MM.1S (cell line): ENCODE measurements around the gene ZNF222.

Experiments
- DNase-seq: peaks from one replicate; pipeline ENCODE4 v3.0.0-alpha.2; 2015
- H2AFZ ChIP-seq: fragments of 300-600 bp; sonication (generic); 2 replicates; pipeline ENCODE4 v1.6.0; 2016; ENCODE audit warnings: antibody characterized with exemption, low read length
- H3F3A ChIP-seq: fragments of 300-600 bp; sonication (generic); 2 replicates; pipeline ENCODE4 v1.6.1; 2016; ENCODE audit warnings: mild to moderate bottlenecking, antibody characterized with exemption, low read length, moderate library complexity, mixed read lengths; ENCODE audit not compliant: insufficient read depth
- H3K27ac ChIP-seq: fragments of 300-600 bp; sonication (generic); 2 replicates; pipeline ENCODE4 v1.5.1; 2016; ENCODE audit warnings: mild to moderate bottlenecking, low read length
- H3K27me3 ChIP-seq: fragments of 300-600 bp; sonication (generic); replicated peaks from 2 replicates; pipeline ENCODE4 v1.6.0; 2016; ENCODE audit warnings: low read length; ENCODE audit not compliant: insufficient read depth
- H3K36me3 ChIP-seq: fragments of 300-600 bp; sonication (generic); replicated peaks from 2 replicates; pipeline ENCODE4 v1.6.1; 2016; ENCODE audit warnings: mild to moderate bottlenecking, low read length, mixed read lengths; ENCODE audit not compliant: insufficient read depth
- H3K4me1 ChIP-seq: fragments of 300-600 bp; sonication (generic); 2 replicates; pipeline ENCODE4 v1.6.1; 2016; ENCODE audit warnings: low read length, mixed read lengths
- H3K4me2 ChIP-seq: fragments of 300-600 bp; sonication (generic); 2 replicates; pipeline ENCODE4 v1.6.0; 2016; ENCODE audit warnings: low read depth, low read length
- H3K4me3 ChIP-seq: fragments of 300-600 bp; sonication (generic); 2 replicates; pipeline ENCODE4 v1.5.1; 2016; ENCODE audit warnings: low read length, mixed read lengths
- H3K79me2 ChIP-seq: fragments of 300-600 bp; sonication (generic); 2 replicates; pipeline ENCODE4 v1.6.1; 2016; ENCODE audit warnings: mixed run types, low read length, mixed read lengths
- H3K9ac ChIP-seq: fragments of 300-600 bp; sonication (generic); 2 replicates; pipeline ENCODE4 v1.6.1; 2016; ENCODE audit warnings: low read length, mixed read lengths
- H3K9me2 ChIP-seq: fragments of 300-600 bp; sonication (generic); replicated peaks from 2 replicates; pipeline ENCODE4 v1.6.1; 2016; ENCODE audit warnings: mild to moderate bottlenecking, low read length, mixed read lengths; ENCODE audit not compliant: insufficient read depth
- H3K9me3 ChIP-seq: fragments of 300-600 bp; sonication (generic); replicated peaks from 2 replicates; pipeline ENCODE4 v1.6.1; 2016; ENCODE audit warnings: mild to moderate bottlenecking, low read length, mixed read lengths; ENCODE audit not compliant: insufficient read depth
- H4K20me1 ChIP-seq: fragments of 300-600 bp; sonication (generic); 2 replicates; pipeline ENCODE4 v1.6.1; 2016; ENCODE audit warnings: mild to moderate bottlenecking, low read length, moderate library complexity, mixed read lengths; ENCODE audit not compliant: insufficient read depth
- CTCF ChIP-seq: fragments of 300-600 bp; sonication (generic); IDR thresholded peaks from 2 replicates; pipeline ENCODE4 v1.5.1; 2016; ENCODE audit warnings: antibody characterized with exemption, low read length, mixed read lengths
- EZH2 ChIP-seq: fragments of 300-600 bp; sonication (generic); optimal IDR thresholded peaks from 2 replicates; pipeline ENCODE3; 2017; ENCODE audit warnings: low read depth, mild to moderate bottlenecking, antibody characterized with exemption, low read length, mixed read lengths
- EZH2phosphoT487 ChIP-seq: fragments of 300-600 bp; sonication (generic); IDR thresholded peaks from 2 replicates; pipeline ENCODE4 v1.6.1; 2018; ENCODE audit warnings: antibody characterized with exemption, low read length

ZNF222 gene

GRCh38 chr19:44019498-44019897 lies 5.7 kb upstream of the ZNF222 start:
- Histone ChIP-seq H3K27ac (no peak overlapping the region), H3K4me1 (no peaks in the 10 kb centered on the region), H3K9ac (no peak overlapping the region), H3F3A (no peaks in the 10 kb centered on the region), H2AFZ (no peak overlapping the region), H3K9me3 (no peaks in the 10 kb centered on the region), H3K79me2 (no peaks in the 10 kb centered on the region), H3K9me2 (no peaks in the 10 kb centered on the region), H3K27me3 (no peaks in the 10 kb centered on the region), H3K4me3 (no peak overlapping the region), H3K4me2 (no peak overlapping the region), H4K20me1 (no peaks in the 10 kb centered on the region), H3K36me3 (no peaks in the 10 kb centered on the region)
- no peak for TF ChIP-seq EZH2
- TF ChIP-seq EZH2phosphoT487 = no peak
- no peak for TF ChIP-seq CTCF
- no peak for DNase-seq

- no peak overlapping the region for H2AFZ ChIP-seq
- DNase-seq = no peak
- H3K27me3 ChIP-seq = no peaks in the 10 kb centered on the region
- H3K79me2 ChIP-seq = no peaks in the 10 kb centered on the region
- no peak overlapping the region for H3K4me2 ChIP-seq
- H3K36me3 ChIP-seq = no peaks in the 10 kb centered on the region
- H4K20me1 ChIP-seq = no peaks in the 10 kb centered on the region
- no peaks in the 10 kb centered on the region for H3K9me3 ChIP-seq
- H3K9ac ChIP-seq = no peak overlapping the region
- H3K9me2 ChIP-seq = no peaks in the 10 kb centered on the region
- no peaks in the 10 kb centered on the region for H3K4me1 ChIP-seq
- no peak overlapping the region for H3K4me3 ChIP-seq
- H3K27ac ChIP-seq = no peak overlapping the region
- TF ChIP-seq CTCF (no peak), EZH2phosphoT487 (no peak), EZH2 (no peak)
- no peaks in the 10 kb centered on the region for H3F3A ChIP-seq
These were observed 4.0 kb upstream of the ZNF222 start for GRCh38 chr19:44021221-44021620.

GRCh38 chr19:44024900-44025216 lies 321 bp upstream of the ZNF222 start:
- no peaks in the 10 kb centered on the region for H3K9me2 ChIP-seq
- H3K79me2 ChIP-seq = no peaks in the 10 kb centered on the region
- H4K20me1 ChIP-seq = no peaks in the 10 kb centered on the region
- TF ChIP-seq CTCF = no peak
- TF ChIP-seq EZH2 = no peak
- no peak for TF ChIP-seq EZH2phosphoT487
- H3F3A ChIP-seq = no peaks in the 10 kb centered on the region
- H3K4me3 ChIP-seq = peak overlapping the region; percentile 77
- no peaks in the 10 kb centered on the region for H3K27me3 ChIP-seq
- no peaks in the 10 kb centered on the region for H3K36me3 ChIP-seq
- peak overlapping the region; percentile 53 for H3K4me2 ChIP-seq
- H3K9ac ChIP-seq = no peak overlapping the region
- H3K9me3 ChIP-seq = no peaks in the 10 kb centered on the region
- no peak overlapping the region for H3K27ac ChIP-seq
- H2AFZ ChIP-seq = peak overlapping the region; percentile 95
- no peaks in the 10 kb centered on the region for H3K4me1 ChIP-seq
- no peak for DNase-seq

- no peak for DNase-seq
- no peak for TF ChIP-seq EZH2phosphoT487
- TF ChIP-seq EZH2 = no peak
- no peak for TF ChIP-seq CTCF
- H3K36me3 ChIP-seq = no peaks in the 10 kb centered on the region; the same call in 1 of the 2 replicates
- no peaks in the 10 kb centered on the region for H3K9me2 ChIP-seq
- no peak overlapping the region for H3K4me2 ChIP-seq
- no peaks in the 10 kb centered on the region for H4K20me1 ChIP-seq
- no peak overlapping the region for H3K4me3 ChIP-seq
- no peaks in the 10 kb centered on the region for H3F3A ChIP-seq
- no peaks in the 10 kb centered on the region for H3K9me3 ChIP-seq
- no peaks in the 10 kb centered on the region for H3K79me2 ChIP-seq
- H3K9ac ChIP-seq = no peak overlapping the region
- H3K27ac ChIP-seq = no peak overlapping the region
- no peaks in the 10 kb centered on the region for H3K27me3 ChIP-seq
- H3K4me1 ChIP-seq = no peaks in the 10 kb centered on the region
- no peak overlapping the region for H2AFZ ChIP-seq
These were observed 1.4 kb downstream of the ZNF222 start for GRCh38 chr19:44026622-44027021.
